Transverse colon (tissue), 4 donors: ENCODE measurements around the gene XRN2. TPM values are rescaled to one million over a fixed set of nuclear protein-coding genes. Genes with fewer than 3 reads are reported as not detected.

Source experiments
- DNase-seq: peaks from one replicate; pipeline ENCODE4 v3.0.0-alpha.2; 2019
- H3K27ac ChIP-seq, 4 donors: fragments of 200-600 bp; sonication (generic); 2 replicates each; pipeline ENCODE4 v1.5.1; 2016 to 2018; ENCODE audit warnings: inconsistent platforms in 4 of 4
- H3K27me3 ChIP-seq: fragments of 200-600 bp; sonication (generic); 2 replicates; pipeline ENCODE4 v1.5.1; 2017; ENCODE audit warnings: inconsistent platforms
- H3K36me3 ChIP-seq, 4 donors: fragments of 200-600 bp; sonication (generic); 2 replicates each; pipeline ENCODE4 v1.5.1; 2017 to 2019; ENCODE audit warnings: inconsistent platforms in 4 of 4
- H3K4me1 ChIP-seq, 4 donors: fragments of 200-600 bp; sonication (generic); 2 replicates each; pipeline ENCODE4 v1.5.1; 2017 to 2020; ENCODE audit warnings: inconsistent platforms in 4 of 4
- H3K4me3 ChIP-seq, 4 donors: fragments of 200-600 bp; sonication (generic); 1 replicate in 1 of 4; 2 replicates in 3 of 4; pipeline versions ENCODE4 v1.5.1 to v1.6.1; 2017 to 2019; ENCODE audit warnings: inconsistent platforms in 4 of 4
- H3K9me3 ChIP-seq, 2 donors: fragments of 200-600 bp; sonication (generic); 2 replicates each; pipeline ENCODE4 v1.5.1; 2017 to 2019; ENCODE audit warnings: inconsistent platforms in 2 of 2
- EP300 ChIP-seq: sonication (generic); formaldehyde crosslinking; IDR thresholded peaks from one replicate; pipeline ENCODE4 v1.6.1; 2017; ENCODE audit warnings: antibody characterized with exemption, low read depth
- POLR2A ChIP-seq: fragments of 450-650 bp; IDR thresholded peaks from one replicate; pipeline ENCODE4 v1.6.1; 2016; ENCODE audit warnings: antibody characterized with exemption, mild to moderate bottlenecking, moderate library complexity
- POLR2AphosphoS5 ChIP-seq, 3 donors: sonication (generic); formaldehyde crosslinking; IDR thresholded peaks; one replicate each; pipeline ENCODE4 v1.6.1; 2016; ENCODE audit warnings: antibody characterized with exemption in 3 of 3
- WGBS, 2 donors: methylation state at CpG; one replicate each; pipeline ENCODE4 v1.1.5; 2018; ENCODE audit warnings: low coverage in 1 of 2; 5-methylcytosine and 5-hydroxymethylcytosine counted together
- in situ Hi-C, 4 donors: fragments of 200-750 bp; cut with MboI; loops; one replicate each; pipeline versions ENCODE4 v1.15.0 to v1.15.1; 2017; ENCODE audit warnings: low sequenced_read_pairs in 3 of 4, low pct_ligation_motif_present in 1 of 4, low pct_unique_long_range_greater_than_20kb in 1 of 4
- intact Hi-C: fragments of 100-400 bp; cut with DNase I; formaldehyde crosslinking; loops from one replicate; pipeline ENCODE4 v1.15.1; 2023; ENCODE audit warnings: low total_unique reads
- total RNA-seq, 4 donors: library from RNA; depleted of rRNA; stranded (reverse); fragments of >200 nt; gene quantifications; one replicate each; pipeline ENCODE4 v1.1.0, GENCODE V29; 2016
- TF ChIP-seq, protein P1 (sequence below), 5 experiments: fragments of 200-600 bp in 3 of 5; fragments of 450-650 bp in 2 of 5; sonication (generic) in 3 of 5; IDR thresholded peaks; 1 replicate in 2 of 5; 2 replicates in 3 of 5; pipeline ENCODE4 v1.5.1; 2016 to 2017; ENCODE audit warnings: antibody characterized with exemption in 5 of 5, inconsistent platforms in 3 of 5, mild to moderate bottlenecking in 2 of 5, moderate library complexity in 1 of 5

Gene XRN2
- total RNA-seq, 4 donors from 2014 or later: 16.1 to 46.4 (median 30.3) TPM

DNA sequence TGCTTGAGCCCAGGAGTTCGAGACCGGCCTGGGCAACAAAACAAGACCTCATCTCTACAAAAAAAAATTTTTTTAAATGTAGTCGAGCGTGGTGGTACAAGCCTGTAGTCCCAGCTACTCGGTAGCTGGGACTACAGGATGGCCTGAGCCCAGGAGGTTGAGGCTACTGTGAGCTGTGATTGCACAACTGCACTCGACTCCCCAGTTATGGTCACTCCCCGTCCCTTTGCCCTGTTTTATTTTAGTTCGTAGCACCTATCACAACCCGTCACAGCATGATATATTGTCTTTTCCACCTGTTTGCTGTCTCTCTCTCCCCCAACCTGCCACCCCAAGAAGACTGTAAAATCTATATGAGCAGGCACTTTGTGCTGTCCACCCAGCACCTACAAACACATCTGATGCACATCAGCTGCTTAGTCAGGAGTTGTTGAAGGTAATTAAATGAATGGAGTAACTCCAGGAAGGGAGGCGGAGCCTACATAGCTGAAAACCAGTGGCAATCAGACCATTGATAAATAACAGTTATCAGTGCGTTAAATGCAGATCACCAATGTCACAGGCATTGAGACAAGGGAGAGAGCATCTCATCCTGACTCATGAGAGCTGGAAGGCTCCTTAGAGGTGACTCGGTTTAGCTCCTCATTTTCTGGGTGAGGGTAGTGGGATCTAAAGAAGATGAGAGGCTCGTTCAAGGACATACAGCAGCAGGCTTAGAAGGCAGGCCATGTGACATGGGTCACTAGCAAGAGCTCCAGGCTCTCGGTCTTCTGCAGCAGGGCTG lies 14.4 kb upstream of the XRN2 start:
- no peak overlapping the region for H3K4me3 ChIP-seq
- in situ Hi-C loops: no loop called here
- TF ChIP-seq POLR2AphosphoS5 (IDR thresholded peaks at IDR 0.05): no peak
- TF ChIP-seq POLR2A: no peak
- TF ChIP-seq, protein P1, sequence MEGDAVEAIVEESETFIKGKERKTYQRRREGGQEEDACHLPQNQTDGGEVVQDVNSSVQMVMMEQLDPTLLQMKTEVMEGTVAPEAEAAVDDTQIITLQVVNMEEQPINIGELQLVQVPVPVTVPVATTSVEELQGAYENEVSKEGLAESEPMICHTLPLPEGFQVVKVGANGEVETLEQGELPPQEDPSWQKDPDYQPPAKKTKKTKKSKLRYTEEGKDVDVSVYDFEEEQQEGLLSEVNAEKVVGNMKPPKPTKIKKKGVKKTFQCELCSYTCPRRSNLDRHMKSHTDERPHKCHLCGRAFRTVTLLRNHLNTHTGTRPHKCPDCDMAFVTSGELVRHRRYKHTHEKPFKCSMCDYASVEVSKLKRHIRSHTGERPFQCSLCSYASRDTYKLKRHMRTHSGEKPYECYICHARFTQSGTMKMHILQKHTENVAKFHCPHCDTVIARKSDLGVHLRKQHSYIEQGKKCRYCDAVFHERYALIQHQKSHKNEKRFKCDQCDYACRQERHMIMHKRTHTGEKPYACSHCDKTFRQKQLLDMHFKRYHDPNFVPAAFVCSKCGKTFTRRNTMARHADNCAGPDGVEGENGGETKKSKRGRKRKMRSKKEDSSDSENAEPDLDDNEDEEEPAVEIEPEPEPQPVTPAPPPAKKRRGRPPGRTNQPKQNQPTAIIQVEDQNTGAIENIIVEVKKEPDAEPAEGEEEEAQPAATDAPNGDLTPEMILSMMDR (IDR thresholded peaks at IDR 0.05): no peak
- TF ChIP-seq EP300: no peak
- no peak overlapping the region for H3K27ac ChIP-seq
- no peaks in the 10 kb centered on the region for H3K4me1 ChIP-seq
- intact Hi-C loops: no loop called here
- WGBS, 2 donors: 67 to 68% methylated on average over 12 to 14 of the region's 14 CpGs
- no peaks in the 10 kb centered on the region for H3K36me3 ChIP-seq
- DNase-seq: no peak
- peaks cover 23% of the 10 kb centered on the region for H3K27me3 ChIP-seq
- no peaks in the 10 kb centered on the region for H3K9me3 ChIP-seq

DNA sequence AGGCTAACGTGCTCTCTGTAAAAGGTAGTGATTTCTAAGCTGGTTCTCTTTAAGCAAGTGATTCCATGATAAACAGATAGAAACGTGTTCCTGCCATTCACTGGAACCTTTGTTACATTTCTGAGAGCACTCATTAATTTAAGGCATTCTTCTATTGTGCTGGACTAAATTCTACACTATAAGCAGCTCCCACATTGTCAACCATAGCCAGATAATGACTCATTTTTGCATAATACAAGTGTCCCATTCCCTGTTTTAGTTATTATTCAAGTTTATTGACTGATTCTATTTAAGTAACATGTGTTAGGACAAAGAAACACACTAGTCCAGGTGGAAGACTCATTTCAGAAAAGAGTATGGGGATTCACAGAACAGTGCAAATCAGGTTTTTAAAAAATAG lies 13.5 kb upstream of the XRN2 start:
- TF ChIP-seq EP300 (no peak), POLR2AphosphoS5 (IDR thresholded peaks at IDR 0.05) (no peak), POLR2A (no peak)
- TF ChIP-seq, protein P1 (IDR thresholded peaks at IDR 0.05): no peak
- in situ Hi-C loops: no loop called here

DNA sequence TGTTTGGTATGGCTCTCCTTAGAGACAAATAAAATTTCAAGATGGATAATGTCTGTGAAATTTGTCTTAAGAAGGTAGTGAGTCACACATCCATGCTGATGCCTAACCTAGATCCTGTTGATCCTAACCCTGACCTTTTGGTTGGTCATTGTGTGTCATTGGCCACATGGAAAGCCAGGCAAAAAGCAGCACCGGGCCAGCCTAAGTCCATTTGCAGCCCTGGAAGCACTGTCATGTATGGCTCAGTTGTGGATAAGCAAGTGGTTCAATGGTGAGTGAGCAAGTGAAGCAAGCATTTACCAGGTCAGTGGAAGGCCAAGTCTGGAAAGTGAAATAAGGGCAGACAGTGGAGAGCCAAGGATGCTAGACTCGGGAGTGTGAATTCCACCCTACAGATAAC lies 12.1 kb upstream of the XRN2 start:
- TF ChIP-seq POLR2A: no peak
- no peak for TF ChIP-seq POLR2AphosphoS5 (IDR thresholded peaks at IDR 0.05)
- TF ChIP-seq, protein P1 (IDR thresholded peaks at IDR 0.05): no peak
- TF ChIP-seq EP300: no peak
- Histone ChIP-seq H3K4me3 (no peak overlapping the region), H3K36me3 (no peaks in the 10 kb centered on the region), H3K9me3 (no peaks in the 10 kb centered on the region), H3K27ac (no peak overlapping the region), H3K27me3 (peaks cover 31% of the 10 kb centered on the region), H3K4me1 (no peaks in the 10 kb centered on the region)
- 83% methylated on average over 2 of the region's 2 CpGs; no CpG with 5 or more reads in 1 of the 2 donors for WGBS, 2 donors
- in situ Hi-C loops: no loop called here
- intact Hi-C loops: no loop called here
- DNase-seq: no peak

More for the DNA sequence above, 13.5 kb upstream of the XRN2 start:
- 14 to 20% methylated on average over 2 of the region's 2 CpGs for WGBS, 2 donors
- Histone ChIP-seq H3K27me3 (peaks cover 23% of the 10 kb centered on the region), H3K4me1 (no peaks in the 10 kb centered on the region), H3K27ac (no peak overlapping the region), H3K4me3 (no peak overlapping the region), H3K36me3 (no peaks in the 10 kb centered on the region), H3K9me3 (no peaks in the 10 kb centered on the region)
- intact Hi-C loops: no loop called here
- DNase-seq: no peak

DNA sequence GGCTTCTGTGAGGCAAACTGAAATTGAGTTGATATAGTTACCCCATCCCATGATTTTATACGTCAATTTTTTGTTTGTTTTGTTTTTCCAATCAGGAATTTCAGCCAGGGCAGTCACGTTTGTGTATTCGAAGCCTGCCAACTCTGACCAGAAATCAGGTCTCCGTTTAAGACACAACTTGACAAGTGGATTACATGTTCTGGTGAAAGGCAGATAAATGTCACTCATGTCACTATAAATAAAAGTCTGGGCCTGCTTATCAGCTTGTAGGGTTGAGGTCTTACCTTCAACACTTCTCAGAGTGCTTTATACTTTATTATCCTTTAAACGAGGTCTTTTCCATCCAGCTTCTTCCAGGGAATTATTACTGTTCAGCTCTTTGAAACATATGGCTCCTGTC lies 8.4 kb upstream of the XRN2 start:
- intact Hi-C loops: no loop called here
- Histone ChIP-seq H3K27me3 (peaks cover 12% of the 10 kb centered on the region), H3K36me3 (no peaks in the 10 kb centered on the region), H3K27ac (no peak overlapping the region), H3K4me1 (no peaks in the 10 kb centered on the region), H3K9me3 (no peaks in the 10 kb centered on the region), H3K4me3 (no peak overlapping the region)
- TF ChIP-seq, protein P1 (IDR thresholded peaks at IDR 0.05): no peak
- TF ChIP-seq EP300 (no peak), POLR2AphosphoS5 (IDR thresholded peaks at IDR 0.05) (no peak), POLR2A (no peak)
- 74 to 75% methylated on average over 4 to 5 of the region's 5 CpGs for WGBS, 2 donors
- in situ Hi-C loops: no loop called here
- DNase-seq: no peak
